Stomach (tissue), 4 donors: ENCODE data around the gene PLAC9.

Experiments used
- CTCF ChIP-seq, 7 experiments: fragments of 450-650 bp in 4 of 7; fragments of 200-600 bp in 3 of 7; sonication (generic) in 3 of 7; IDR thresholded peaks; one replicate each; pipeline ENCODE4 v1.5.1; 2016 to 2019; ENCODE audit warnings: antibody characterized with exemption in 7 of 7, control low read depth in 2 of 7, mild to moderate bottlenecking in 1 of 7
- POLR2AphosphoS5 ChIP-seq, 3 donors: sonication (generic); formaldehyde crosslinking; IDR thresholded peaks; one replicate each; pipeline ENCODE4 v1.6.1; 2016; ENCODE audit warnings: antibody characterized with exemption in 3 of 3

GRCh38 chr10:80118669-80119068, 13.9 kb upstream of the PLAC9 start:
- no peak for TF ChIP-seq POLR2AphosphoS5 (IDR thresholded peaks at IDR 0.05)
- no peak for TF ChIP-seq CTCF (IDR thresholded peaks at IDR 0.05)
